M059J (cell line): Measurements from ENCODE around the gene PRM3. TPM values are rescaled to one million over a fixed set of nuclear protein-coding genes. Genes with fewer than 3 reads are reported as not detected.

Source experiments
- DNase-seq: peaks from one replicate; pipeline ENCODE4 v3.0.0-alpha.2; 2012; ENCODE audit warnings: low read depth
- total RNA-seq: library from RNA; depleted of rRNA; stranded (reverse); fragments of >200 nt; shearing (Covaris generic); gene quantifications from 2 replicates; pipeline ENCODE4 v1.2.3, GENCODE V29; 2014

PRM3 gene
- total RNA-seq, 1 experiment from 2014 or later = not detected

DNA sequence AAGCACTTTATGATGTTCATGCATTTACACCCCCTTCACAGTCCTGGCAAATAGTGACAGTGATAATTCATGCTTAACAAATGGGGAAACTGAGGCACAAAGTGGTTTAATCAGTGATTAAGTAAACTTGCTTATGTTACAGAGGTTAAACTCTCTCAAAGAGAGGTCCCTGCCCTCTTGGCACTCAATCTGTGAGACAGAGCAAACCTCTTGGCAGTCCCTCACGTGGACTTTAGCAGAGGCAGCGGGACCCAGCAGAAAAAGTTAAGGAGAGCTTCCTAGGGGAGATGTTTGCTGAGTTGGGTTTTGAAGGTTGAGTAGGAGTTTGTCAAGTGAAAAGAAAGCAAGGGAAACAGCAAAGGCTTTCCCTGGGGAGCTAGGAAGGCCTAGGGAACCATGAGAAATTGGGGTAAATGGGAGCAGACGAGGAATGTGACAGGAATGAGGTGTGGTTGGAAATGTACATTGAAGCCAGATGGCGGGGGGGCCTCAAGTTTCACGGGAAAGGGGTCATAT is 28.1 kb downstream of the PRM3 start:
- no peak for DNase-seq

DNA sequence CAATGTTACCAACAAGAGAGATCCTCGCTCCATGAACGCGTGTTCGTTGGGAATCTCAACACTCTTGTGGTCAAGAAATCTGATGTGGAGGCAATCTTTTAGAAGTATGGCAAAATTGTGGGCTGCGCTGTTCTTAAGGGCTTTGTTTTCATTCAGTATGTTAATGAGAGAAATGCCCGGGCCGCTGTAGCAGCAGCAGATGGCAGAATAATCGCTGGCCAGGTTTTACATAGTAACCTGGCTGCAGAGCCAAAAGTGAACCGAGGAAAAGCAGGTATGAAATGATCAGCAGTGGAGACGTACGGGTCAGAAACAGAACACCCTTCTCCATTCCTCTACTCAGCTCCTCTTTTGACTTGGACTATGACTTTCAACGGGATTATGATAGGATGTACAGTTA is 30.8 kb downstream of the PRM3 start:
- no peak for DNase-seq

DNA sequence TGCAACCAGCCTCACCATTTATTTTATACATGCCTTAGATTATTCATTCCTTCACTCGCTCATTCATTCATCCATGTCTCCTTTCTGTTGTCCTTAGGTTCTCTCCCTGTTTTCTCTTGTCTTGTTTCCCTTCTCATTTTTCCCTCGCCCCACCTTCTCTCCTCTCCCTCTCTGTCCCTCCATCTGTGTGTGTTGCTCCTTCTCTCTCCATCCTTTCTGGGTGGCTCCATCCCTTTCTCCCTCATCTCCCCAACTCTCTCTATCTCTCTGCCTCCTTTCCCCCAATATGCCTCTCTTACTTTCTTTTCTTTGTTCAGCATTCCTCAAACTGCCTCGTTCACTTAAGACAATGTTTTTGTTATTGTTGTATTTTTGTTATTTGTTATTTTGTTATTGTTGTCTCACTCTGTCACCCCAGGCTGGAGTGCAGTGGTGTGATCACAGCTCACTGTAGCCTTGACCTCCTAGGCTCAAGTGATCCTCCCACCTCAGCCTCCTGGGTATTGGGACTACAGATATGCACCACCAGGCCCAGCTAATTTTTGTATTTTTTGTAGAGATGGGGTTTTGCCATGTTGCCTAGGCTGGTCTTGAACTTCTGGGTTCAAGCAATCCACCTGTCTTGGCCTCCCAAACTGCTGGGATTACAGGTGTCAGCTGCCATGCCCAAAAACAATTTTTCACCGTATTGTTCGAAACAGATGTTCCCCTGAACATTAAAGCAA is 31.8 kb downstream of the PRM3 start:
- no peak for DNase-seq

DNA sequence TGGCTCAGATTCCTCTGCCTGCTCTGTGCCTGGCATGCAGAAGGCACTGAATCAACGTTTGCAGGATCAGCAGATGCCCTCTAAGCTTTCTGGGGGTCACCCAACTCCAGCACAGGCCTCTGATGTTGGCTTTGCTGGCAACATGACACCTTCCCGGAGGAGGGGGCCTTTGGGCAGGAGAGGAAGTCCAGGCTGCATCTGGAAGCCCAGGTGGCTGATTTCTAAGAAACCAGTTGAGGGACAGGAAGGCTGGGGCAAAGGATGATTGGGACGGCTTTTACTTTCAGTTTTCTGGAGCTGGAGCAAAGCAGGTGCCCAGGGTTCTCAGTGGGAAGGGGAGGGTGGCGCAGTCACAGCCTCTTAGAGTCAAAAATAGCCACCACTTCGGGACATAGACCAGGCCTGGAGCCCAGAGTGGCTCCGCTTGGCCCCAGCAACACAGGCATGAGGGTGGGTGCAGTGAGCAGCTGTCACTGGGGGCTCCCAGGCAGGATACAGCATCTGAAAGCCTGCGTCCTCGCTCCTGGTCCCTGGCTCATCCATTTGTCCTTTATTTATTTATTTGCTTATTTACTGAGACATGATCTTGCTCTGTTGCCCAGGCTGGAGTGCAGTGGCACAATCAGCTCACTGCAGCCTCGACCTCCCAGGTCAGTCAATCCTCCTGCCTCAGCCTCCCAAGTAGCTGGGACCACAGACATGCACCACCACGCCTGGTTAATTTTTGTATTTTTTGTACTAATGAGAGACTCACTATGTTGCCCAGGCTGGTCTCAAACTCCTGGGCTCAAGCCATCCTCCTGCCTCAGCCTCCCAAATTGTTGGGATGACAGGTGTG is 32.6 kb downstream of the PRM3 start:
- DNase-seq = no peak

- DNase-seq = no peak
These were observed 33.5 kb downstream of the PRM3 start for GRCh38 chr16:11239644-11240632.

DNA sequence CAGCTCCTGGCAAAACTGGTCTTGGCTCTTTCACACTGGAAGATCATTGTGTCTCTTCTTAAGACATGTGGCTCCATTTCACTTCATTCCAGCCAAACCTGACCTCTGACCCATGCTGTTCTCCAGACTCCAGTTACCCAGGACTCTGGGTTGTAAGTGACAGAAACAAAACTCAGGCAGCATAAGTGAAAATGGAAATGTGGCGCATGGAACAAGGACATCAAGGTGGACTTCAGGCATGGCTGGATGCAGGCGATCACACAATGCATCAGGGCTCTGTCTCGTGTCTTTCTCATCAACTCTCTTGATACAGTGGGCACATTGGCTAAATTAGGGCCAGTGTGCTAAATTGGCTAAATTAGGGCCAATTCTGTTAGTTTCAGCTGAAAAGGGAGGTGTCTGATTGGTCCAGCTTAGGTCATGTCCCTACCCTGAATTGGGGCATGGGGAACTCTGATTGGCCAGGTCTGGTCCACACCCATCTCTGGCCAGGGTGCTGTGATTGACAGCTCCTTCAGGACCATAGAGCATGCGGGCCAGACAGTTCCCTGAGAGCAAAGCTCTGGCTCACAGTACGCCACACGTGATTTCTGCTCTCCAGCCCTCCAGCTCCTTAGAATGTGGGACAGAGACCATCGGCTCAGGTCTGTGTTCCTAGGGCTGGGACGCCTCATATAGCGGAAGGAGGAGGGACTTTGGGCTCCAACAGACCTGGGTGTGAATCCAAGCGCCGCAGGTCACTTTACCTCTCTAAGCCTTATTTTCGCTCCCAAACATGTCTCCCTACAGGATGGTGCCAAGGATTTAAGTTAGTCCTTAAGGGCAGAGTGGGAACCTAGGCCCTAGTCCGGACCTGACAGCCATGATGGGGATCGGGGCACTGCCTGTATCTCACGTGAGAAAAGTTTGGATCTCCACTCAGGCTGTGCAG is 34.9 kb downstream of the PRM3 start:
- DNase-seq = no peak

DNA sequence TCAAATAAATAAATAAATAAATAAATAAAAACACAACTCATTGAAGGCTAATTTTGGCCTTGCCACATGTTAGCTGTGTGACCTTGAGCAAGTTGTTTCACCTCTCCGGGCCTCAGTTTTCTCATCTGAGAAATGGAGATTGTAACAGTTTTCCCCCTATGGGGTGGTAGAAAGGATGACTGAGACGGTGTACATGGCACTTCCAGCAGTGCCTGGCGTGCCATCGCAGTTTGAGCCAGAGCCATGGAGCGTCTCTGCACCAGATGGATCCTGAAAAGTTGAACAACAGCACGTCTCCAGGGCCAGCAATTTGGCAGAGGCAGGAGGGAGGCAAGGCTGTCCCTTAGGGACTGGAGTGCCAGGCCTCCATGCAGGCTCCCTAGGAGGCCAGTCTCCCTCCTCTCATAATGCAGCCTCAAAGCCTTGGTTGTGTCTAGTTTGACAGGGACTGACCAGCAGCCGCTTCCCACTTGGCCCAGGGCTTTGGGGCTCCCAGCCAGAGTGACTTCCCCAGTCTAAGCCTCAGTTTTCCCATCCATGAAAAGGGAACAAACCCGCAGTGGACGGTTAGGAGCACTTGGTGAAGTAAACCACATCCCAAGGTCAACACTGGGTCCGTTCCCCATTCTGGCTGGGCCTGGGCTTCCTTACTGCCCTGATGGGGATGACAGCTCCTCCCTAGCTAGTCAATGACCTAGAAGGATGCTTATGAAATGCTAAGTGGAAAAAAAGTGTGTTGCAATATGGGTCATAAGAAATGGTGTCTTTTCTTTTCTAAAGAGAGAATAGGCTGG is 36.8 kb downstream of the PRM3 start:
- no peak for DNase-seq

DNA sequence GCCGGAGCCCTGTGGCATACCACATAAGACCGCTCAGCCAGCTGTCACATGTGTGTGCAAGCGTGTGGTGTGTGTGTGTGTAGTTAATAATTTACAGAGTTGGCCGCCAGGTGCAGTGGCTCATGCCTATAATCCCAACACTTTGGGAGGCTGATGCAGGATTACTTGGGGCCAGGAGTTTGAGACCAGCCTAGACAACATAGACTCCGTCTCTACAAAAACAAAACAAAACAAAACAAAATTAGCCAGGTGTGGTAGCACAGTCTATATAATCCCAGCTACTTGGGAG is 37.8 kb downstream of the PRM3 start:
- no peak for DNase-seq

GRCh38 chr16:11234884-11235702 is 38.3 kb downstream of the PRM3 start:
- DNase-seq = peak; percentile 79

DNA sequence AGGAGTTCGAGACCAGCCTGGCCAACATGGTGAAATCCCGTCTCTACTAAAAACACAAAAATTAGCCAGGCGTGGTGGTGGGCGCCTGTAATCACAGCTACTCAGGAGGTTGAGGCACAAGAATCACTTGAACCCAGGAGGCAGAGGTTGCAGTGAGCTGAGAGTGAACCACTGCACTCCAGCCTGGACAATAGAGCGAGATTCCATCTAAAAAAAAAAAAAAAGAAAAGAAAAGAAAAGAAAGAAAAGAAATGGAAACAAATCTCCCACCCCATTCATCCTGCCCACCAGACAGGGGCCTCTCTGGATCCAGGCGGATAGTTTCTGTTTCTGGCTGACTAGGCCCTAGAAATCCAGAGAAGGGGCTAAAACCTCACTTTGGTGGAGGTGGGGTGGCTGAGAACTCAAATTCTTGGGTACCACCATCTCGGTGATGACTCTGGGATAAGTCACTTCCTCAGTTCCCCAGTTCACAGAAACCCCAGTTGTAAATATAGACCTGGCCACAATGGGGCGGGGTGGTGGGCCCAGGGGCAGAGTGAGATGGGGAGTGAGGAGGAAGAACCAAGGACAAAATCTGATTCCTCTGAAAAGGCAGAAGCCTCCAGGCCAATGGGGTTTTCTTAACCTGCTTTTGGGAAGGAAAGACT is 39.6 kb downstream of the PRM3 start:
- DNase-seq = peak; percentile 73

DNA sequence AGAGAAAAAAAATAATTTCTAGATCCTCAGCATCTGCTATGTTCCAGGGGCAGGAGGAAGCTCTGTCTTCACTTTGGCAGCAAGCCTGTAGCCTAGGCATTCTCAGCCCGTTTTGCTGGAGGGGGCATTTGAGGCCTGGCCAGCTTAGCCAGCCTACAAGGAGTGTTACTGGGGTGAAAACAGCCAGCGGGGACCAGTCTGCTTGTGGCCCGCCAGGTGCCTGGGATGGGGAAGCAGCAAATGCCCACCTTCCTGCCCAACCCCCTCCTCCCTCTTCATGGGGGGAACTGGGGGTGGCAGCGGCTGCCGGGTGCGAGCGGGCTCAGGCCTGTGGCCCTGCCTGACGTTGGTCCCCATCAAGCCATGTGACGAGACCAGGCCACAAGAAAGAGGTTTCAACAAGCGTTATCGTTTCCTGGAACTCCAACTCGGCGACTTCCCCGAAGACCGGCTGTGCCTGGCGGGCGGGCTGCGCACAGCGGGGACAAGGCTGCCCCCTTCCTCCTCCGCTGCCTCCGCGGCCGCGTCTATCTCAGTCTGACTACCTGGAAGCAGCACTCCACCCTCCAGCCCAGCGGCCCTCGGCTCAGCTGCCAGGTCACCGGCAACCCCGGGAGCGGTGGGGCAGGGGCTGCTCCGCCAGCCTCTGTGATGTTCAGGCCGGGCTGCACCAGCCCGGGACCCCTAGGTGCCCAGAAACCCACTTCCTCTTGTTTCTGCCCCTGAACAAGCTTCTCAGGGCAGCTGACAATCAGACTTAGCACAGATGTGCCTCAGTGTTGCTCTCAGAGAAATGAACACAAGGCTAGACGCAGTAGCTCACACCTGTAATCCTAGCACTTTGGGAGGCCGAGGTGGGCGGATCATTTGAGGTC is 40.3 kb downstream of the PRM3 start:
- no peak for DNase-seq

GRCh38 chr16:11232302-11232851 is 41.1 kb downstream of the PRM3 start:
- DNase-seq = no peak

GRCh38 chr16:11231367-11231970 is 42.0 kb downstream of the PRM3 start:
- DNase-seq = no peak

DNA sequence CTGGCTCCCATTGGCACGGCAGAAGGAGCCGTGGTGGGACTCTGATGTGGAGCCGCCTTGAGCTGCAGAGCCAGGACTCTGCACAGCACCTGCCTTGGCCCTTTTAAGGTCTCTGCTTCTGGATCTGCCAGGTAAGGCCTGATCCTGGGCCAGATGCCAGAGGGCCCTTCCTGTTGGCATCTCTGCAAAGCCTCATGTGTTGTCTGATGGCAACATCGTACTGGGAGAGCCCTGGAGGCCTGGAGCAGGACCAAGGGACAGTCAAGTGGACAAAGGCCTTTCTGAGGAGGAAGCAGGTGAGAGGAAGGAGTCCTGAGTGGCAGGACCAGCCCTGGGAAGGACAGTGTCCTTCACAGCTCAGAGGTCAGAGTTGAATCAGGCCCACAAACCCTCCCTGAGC is 43.5 kb downstream of the PRM3 start:
- no peak for DNase-seq

GRCh38 chr16:11229432-11229831 is 44.0 kb downstream of the PRM3 start:
- no peak for DNase-seq

DNA sequence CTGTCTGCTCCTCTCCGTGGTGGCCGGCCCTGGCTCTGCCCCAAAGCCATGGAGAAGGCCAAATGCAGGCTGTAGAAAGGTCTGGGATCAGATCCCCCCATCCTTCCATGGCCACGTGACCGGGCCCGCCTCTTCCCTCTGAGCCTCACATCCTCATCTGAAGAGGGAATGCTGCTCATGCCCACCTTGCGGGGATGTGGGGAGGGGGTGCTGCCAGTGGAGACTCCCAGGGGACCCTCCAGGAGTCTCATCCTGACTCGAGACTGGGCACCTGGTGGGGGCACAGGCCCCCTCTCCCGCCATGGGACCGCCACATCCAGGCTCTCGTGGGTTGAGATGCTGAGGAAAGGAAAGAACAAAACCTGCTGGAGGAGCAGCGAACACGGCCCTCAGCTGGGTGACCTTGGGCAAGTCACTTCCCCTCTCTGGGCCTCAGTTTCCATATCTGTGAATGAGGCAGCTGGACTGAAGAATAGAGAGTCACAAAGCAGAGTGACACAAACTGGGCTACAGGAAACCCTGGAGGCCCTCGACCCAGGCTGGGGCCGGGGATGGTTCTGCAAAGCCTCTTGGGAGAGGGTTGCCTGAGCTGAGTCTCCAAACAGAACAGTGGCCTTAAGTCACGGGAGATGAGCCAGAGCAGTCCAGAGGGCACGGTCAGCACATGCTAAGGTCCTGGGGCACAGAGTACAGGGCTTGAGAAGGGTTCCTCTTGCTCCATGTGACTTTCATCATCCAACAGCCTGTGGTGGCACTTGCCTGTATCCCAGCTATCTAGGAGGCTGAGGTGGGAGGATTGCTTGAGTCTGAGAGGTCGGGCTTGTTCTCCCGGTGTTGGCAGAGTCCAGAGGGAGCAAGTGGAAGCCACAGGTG is 47.5 kb downstream of the PRM3 start:
- no peak for DNase-seq
